NCI-H1436 treated with DMSO at 0.1 percent for 48 hours (cell line): ENCODE data around the gene VSIG4.
"Not testable (repeated sequence)": the region's sequence is repeated elsewhere in the genome, so short reads cannot be mapped to it uniquely, and the experiment has no call there.

Experiments
- DNase-seq: peaks from one replicate; lab custom pipeline; 2025; lab: John Stamatoyannopoulos, UW

Gene VSIG4, protein sequence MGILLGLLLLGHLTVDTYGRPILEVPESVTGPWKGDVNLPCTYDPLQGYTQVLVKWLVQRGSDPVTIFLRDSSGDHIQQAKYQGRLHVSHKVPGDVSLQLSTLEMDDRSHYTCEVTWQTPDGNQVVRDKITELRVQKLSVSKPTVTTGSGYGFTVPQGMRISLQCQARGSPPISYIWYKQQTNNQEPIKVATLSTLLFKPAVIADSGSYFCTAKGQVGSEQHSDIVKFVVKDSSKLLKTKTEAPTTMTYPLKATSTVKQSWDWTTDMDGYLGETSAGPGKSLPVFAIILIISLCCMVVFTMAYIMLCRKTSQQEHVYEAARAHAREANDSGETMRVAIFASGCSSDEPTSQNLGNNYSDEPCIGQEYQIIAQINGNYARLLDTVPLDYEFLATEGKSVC

DNA sequence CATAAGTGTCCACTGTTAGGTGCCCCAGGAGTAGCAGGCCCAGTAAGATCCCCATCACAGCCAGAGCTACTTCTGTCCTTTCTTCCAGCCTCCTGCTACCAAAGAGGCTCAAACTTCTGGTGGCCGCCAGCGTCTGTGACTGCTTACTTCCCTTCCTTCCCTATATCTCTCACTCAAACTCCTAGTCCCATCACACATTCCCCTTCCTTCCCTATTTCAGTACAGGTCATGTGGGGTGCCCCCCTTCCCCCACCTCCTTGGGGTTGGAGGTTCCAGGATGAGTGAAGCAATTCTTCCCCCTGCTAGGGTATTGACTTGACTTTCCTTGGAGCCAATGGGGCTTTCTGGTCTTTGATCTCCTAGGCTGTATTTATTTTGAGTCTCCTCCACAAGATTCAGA is at the start of gene VSIG4:
Gene VSIG4 (minus strand): TSS at position 137 of the 400 bp plus-strand sequence. CDS start 82 bp downstream, at position 55.
- no peak for DNase-seq

DNA sequence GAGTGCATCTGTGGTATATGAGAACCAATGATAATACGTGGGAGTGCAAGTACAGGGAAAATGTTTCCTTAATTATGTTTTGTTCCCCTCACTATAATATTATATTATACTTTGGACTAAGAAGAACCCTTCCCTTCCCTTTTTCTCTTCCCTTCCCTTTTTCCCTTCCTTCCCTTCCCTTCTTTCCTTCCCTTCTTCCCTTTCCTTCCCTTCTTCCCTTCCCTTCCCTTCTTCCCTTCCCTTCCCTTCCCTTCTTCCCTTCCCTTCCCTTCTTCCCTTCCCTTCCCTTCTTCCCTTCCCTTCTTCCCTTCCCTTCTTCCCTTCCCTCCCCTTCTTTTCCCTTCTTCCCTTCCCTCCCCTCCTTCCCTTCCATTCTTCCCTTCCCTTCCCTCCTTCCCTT is 36.9 kb upstream of the VSIG4 start:
- DNase-seq, result no peak

DNA sequence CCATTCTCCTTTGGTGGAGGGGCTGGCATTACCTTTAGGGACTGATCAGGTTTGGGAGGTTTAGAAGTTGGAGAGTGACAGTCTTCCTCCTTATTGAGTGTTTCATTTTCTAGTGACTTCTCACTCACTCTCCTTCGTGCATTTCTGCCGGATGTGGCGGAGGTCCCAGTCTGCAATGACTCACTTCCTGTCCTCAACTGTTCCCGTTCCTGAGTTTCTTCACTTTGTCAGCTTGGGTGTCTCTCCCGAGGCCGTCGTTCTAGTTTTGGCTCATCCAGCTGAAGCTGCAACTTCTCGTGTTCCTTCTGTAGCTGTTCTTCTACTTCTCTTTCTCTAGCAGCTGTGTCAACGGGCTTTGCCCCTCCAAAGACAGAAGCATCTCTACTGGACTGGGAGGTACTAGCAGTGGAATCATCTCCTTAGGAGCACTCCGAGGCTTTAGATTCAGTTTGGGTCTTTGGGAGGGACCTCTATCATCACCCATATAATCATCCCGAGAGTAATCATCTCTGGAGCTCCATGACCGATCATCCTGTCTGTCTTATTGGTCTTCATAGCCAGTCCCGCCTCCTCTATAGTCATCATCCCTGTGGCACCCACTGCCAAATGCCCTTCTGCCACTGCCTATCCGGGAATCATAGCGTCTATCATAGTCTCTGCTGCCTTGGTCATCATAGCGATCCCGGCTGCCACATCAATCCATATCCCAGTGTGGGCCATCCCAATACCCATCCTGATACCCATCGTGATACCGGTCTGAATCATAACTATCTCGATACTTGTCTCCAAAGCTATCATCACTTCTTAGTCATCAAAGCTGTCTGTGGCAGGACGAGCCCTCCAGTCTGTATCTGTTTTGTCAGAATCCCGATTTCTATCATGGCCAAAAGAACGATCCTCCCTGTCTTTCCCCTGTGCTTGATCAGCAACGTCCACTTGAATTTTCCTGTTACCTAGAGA is 35.3 kb upstream of the VSIG4 start:
- DNase-seq, result no peak

DNA sequence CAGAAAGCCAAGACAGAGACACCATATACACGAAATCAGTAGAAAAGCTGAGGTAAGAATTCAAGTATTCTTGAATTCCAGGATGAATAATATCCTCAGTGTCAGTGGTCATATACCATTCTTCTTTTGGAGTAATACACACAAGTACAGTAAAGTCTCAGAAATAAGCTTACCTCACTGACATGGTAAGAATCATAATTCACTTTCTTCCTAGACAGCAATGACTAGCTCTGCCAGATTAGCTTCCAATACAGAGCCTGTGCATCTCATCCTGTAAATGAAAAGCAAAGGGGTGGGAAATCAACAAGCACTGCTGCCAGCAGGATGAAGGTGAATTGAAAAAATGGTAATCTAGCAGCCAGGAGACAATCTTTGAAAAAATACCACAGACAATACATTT is 31.2 kb upstream of the VSIG4 start:
- no peak for DNase-seq

DNA sequence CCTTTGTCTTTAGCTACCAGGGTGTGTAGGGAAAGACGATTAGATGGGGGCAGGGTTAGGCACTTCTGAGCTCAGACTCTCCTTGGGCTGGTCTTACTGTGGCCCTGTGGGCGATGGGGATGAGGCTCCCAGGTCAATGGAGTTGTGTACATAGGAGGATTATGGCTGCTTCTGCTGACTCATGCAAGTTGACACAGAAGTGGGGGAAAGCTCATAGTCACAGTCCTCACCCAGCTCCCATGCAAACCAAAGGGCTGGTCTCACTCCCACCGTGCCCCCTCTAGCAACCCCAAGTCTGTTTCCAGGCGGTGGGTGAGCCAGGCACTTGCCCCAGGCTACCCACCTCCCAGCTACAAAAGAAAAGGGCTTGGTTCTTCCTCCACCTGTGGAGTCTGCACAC is 24.4 kb upstream of the VSIG4 start:
- no peak for DNase-seq

DNA sequence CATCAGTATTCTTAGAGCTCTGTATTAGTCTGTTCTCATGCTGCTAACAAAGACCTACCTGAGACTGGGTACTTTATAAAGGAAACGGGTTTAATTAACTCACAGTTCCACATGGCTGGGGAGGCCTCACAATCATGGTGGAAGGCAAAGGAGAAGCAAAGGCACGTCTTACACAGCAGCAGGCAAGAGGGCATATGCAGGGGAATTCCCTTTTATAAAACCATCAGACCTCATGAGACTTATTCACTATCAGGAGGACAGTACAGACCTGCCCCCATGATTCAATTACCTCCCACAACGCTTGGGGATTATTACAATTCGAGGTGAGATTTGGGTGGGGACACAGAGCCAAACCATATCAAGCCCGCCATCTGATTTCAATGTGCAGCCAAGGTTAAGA is 17.1 kb upstream of the VSIG4 start:
- DNase-seq, result not testable (repeated sequence)

DNA sequence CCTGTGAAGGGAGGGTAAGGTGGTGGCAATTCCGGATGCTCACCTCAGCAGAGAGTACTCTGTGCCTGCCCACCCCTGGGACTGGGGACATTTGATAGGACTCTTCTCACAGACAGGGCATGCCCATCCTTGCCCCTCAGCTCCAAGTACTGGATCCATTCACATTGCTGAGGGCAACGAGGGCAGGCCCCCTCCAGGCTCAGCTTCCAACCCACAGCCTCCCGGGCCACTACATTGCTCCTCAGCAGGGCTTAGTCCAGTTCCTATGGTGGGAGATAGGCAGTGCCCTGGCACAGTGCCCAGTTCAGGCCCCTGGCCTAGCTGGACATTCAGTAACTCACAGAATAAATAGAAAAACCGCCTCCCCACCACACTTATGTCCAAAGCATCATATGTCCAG is 15.1 kb upstream of the VSIG4 start:
- no peak for DNase-seq

DNA sequence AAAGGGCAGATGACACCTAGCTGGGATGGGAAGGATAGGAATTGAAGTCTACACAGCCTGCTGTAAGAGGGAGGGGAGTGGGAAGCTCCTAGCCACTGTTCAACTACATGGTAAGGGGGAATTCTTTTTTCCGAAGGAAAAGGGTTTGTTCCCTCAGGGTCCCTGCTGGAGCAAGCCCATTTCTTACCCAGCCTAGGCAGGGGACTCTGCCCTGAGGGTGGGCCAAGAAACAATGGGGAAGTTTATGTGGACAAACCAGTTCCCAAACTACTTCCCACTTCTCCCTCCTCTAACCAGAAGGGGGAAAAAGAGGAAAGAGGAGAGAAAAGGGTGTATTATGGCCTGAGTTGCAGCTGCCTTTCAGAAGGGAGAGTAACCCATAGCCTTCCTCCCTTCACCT is 13.5 kb upstream of the VSIG4 start:
- no peak for DNase-seq

DNA sequence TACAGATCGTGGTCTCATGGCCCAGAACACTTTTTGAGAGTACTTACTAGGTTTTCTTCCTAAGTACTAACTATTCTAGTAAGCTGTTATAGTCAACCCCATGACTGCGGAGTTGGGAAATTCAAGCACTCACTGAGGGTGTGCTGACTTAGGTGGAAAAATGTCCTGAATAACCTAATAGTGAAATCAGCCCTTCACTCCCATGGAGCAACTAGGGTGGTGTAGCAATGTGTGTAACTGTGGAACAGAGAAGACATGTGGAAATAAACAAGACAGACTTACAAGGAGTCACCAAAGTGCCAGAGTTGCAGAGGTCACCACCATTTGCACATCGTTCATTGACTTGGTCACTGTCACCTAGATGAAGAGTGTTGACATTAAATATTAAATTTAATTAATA is 12.1 kb upstream of the VSIG4 start:
- no peak for DNase-seq

DNA sequence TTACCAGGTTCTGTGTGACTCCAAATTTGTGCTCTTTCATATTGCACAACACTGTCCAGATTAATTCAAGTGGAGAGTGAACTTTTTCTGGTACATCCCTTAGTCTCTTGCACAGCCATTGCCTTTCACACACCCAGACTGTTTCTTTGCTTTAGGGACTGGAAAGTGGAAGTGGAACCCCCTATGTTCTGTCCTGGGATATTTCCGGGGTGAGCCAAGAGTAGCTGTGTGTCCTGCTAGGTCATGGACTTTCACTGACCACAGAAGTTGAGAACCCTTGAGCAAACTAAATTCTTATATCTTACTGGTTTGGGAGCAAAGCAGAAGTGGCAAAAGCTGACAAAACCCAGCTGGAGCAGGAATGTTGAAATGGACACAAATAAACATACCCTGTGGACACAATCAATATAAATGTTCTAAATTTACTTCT is 10.3 kb upstream of the VSIG4 start:
- DNase-seq, result no peak

DNA sequence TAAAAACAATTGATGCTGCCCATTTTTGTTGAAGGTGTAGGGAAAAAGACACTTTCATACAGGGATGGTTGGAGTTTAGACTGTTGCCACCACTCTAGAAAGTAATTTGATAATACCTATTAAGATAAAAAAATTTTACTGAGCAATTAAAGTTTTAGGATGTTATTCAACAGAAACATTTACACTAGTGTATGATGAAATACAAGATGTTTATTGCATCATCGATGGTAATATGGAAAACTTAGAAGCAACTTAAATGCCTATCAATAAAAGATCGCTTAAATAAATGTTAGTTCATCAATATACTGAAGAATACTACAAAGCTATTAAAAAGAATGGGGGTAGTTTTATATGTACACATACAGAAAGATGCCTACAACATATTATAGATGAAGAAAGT is 9.2 kb upstream of the VSIG4 start:
- no peak for DNase-seq

DNA sequence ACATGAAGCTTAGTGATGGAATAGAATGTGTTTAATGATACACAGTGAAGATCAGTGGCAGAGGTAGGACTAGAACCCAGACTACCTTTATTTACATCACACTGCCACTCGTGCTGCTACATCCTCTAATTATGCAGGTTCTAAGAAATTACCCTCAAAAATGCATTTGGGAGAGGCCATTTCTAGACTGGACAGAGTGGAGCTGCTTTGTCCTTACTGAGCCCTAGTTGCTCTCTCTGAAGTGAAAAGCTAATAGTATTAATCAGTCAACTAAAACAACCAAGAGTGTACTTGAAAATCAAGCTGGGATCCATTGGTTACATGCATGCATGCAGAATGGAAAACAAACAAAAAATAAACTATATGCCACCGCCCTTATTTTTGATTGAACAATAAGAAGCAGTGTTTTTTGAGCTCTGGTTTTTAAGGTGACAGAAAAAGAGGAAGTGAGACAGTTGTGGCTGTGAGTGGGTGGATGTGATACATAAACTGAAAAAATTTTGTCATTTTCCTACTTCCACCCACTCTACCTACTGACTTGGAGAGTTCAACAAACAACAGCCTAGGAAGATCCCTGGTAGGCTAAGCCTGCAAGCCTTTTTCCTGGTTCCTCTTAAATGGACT is 6.8 kb upstream of the VSIG4 start:
- no peak for DNase-seq

DNA sequence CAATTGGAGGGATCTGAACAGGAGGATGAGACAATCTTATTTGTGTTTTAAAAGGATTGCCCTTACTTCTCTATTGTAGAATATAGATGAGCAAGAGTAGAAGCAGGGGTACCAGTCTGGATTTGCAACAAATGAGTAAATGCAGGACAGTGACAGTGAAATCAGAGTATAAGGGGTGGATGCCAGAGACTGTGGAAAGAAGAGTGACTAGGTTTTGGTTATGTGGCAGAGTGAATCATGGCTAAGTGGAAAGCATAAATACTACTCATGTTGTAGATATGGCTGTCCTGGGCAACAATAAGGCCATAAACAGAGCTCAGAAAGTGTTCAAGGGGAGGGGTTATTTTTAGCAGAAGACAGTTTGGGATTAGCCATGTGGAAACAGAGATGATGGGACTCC is 6.0 kb upstream of the VSIG4 start:
- no peak for DNase-seq

DNA sequence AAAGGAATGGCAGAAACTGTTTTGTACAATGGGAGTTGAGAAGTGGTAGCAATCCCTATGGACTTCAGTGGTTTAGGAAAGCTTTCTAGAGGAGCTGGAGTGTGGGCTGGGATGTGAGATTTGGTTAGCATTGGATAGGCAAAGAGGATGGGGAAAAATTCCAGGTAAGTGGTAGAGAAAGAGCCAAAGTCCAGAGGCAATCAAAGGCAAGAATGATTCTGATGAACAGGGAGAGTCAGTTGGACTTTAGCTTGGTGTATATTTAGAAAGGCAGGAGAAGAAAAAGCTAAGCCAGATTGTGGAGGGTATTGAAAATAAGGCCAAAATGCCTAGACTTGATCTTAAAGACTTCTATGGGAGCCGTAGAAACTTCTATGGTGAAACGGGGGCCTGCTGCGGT is 3.7 kb upstream of the VSIG4 start:
- no peak for DNase-seq

DNA sequence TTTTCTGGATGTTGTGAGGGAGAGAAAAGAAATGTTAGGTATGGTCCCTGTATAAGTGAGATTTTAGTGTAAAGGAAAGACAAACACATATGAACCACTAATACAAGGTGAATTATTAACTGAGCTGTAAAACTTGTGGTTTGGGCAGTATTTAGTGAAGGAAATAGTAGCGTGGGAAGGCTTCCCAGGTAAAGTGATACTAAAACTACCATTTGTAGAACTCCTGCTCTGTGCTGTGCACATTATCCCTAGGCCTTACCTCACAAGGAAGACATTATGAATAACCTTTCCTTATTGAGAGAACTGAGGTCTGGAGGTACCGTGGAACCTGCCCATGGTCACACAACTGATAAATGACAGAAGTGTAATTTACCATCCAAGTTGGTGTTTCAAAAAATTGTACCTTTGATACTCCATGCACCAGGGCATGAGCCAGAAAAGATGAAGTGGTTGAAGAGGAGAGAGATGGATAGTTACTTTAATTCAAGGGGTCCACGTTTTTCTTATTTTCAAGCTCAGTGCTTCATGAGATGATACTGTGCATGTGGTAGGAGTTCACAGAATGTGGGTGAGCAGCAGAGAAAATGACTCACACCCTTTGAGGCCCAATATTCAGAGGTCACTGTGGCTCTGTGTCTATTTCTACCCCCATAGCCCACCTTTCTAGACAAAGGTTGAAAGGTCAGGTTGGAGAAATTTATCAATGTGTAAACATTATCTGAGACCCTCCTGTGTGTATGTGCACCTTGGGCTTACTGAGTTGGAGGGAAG is 2.6 kb upstream of the VSIG4 start:
- no peak for DNase-seq

DNA sequence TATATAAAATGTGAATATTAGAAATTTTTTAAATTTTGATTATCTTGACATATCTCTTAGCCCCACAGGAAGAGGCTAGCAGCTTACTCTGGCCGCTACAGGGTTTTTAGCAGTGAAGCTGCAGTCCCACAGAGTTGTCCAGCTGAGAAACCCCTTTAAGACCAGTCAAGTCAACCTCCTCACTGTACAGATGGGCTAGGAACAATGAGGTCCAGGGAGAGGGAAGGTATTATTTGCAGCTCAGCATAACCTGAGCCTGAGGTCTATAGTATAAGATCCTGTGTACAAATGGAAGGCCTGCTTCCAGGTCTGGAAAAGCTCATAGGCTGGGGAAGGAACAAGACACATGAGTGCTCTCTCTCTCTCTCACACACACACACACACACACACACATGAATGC is 1.8 kb downstream of the VSIG4 start:
- no peak for DNase-seq

DNA sequence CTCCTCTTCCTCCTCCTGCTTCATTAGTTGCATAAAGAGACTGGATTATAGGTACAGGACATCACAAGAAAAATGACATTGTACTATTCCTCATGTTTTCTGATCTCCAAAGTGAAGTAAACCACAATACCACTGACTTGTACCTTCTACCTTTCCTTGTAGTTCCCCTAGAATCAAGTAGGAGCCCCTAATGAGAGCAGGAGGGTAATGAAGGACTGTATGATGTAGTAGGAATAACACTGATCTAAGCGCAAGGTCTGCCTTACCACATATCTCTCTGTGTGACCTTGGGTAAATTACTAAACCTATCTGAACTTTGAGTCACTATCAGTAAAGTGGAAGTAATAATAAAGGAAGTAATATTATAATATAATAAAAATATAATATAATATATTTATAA is 3.6 kb downstream of the VSIG4 start:
- no peak for DNase-seq

DNA sequence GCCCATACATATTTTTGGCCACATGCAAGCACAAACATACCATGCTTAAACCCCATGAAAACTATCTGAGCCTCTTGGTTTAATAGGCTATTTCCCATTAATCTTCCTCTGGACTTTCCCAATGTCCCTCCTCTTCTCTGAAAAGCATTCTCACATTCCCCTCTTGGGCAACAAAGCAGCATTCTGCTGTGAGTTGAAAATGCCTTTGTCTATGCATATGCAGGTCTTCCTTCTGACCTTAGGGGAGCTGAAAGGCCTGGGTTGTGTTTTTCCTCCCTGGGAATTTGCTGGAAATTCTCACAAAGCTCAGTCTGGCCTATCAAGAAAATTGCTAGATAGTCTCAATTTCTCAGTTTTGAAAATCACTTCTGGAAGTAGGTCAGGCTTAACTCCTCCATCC is 4.2 kb downstream of the VSIG4 start:
- no peak for DNase-seq

DNA sequence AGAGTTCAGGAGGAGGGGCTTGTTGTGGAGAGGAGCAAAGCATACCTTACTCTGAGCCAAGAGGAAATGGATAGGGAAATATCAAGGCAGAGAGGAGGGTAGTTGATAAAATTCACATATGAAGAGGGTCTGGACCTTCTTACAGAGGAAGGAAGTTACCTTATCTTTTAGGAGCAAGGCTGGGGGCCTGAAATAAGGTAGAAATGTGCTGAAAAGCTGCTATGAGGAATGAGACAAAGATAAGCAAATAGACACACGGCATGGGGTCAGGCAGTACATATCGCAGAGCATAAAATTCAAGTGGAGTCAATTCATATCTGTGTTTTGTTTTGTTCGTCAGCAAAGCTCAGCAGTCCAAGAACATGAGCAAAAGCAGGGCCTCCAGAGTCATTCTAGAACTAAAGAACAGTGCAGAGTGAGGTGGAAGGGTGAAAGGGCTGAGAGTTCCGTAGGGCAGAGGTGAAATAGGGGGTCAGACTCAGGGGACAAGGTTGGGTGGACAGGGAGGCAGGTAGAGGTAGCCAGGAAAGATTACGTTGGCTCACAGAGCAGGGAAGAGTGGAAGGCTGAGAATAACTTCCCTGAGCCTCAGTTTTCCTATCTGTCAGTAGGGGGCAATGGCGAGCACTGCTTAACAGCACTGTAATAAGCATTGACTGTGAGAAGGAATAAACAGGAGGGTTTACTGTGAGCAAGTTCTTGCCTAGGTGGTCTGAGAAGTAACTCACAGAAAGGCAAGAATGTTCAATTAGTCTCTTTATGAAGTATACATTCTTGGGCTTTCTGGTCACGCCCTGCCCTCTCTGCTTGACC is 9.2 kb downstream of the VSIG4 start:
- DNase-seq, result no peak

DNA sequence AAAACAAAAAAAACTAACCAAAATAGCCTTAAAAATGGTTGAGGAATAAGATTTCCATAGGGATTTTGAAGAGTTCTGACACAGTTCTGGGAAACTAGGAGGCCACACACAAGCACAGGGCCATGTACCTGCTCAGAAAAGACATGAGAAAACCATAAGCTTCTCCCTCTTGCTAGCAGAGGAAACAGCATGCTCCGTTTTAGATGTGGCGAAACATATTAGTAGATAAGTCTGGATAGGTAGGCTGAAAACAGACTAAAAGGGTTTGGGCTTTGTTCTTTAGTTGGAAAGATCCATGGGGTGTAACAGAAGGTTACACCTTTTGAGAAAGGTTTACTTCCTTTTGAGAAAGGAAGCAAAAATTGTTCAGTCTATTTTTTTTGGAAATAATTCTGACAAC is 10.9 kb downstream of the VSIG4 start:
- DNase-seq, result no peak

DNA sequence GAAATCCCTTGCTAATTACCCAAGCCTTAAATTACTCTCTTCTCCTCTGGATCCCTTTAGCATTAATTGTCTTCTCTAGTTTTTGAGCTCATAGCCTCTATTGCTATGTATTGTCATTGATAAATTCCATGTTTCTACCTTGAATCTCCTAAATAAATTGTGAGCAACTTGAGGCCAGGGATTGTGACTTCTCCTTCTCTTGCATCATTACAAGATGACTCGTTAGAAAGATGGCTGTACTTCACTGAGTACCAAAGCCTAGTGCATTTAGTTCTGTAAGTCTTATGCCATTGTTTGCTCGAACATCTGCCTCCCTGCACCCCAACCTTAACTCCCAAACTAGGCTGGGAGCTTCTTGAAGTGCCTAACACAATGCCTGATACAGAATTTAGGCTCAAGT is 15.3 kb downstream of the VSIG4 start:
- DNase-seq, result no peak
